Neutrophil (primary cell): Measurements from ENCODE around the gene BIN1.

Source experiments
- H3K27ac ChIP-seq: fragments of 200-600 bp; sonication (generic); 2 replicates; pipeline ENCODE4 v1.5.1; 2016; ENCODE audit warnings: mild to moderate bottlenecking, moderate library complexity
- H3K27me3 ChIP-seq: fragments of 200-600 bp; sonication (generic); 2 replicates; pipeline ENCODE4 v1.6.0; 2016; ENCODE audit warnings: mild to moderate bottlenecking
- H3K36me3 ChIP-seq: fragments of 200-600 bp; sonication (generic); 2 replicates; pipeline ENCODE4 v1.5.1; 2017
- H3K4me1 ChIP-seq, 2 experiments: fragments of 200-600 bp in 1 of 2; sonication (generic) in 1 of 2; 1 replicate in 1 of 2; 2 replicates in 1 of 2; pipeline versions ENCODE4 v1.5.1 to v1.6.1; 2013 to 2016; ENCODE audit warnings: low read depth in 1 of 2, low read length in 1 of 2, mild to moderate bottlenecking in 1 of 2, moderate library complexity in 1 of 2; ENCODE audit not compliant: control insufficient read depth in 1 of 2, insufficient read depth in 1 of 2
- H3K4me3 ChIP-seq, 2 experiments: fragments of 200-600 bp in 1 of 2; sonication (generic) in 1 of 2; 1 replicate in 1 of 2; 2 replicates in 1 of 2; pipeline ENCODE4 v1.5.1; 2013 to 2016; ENCODE audit warnings: low read depth in 1 of 2, low read length in 1 of 2, mild to moderate bottlenecking in 1 of 2, moderate library complexity in 1 of 2
- H3K9me3 ChIP-seq: fragments of 200-600 bp; sonication (generic); 2 replicates; pipeline ENCODE4 v1.5.1; 2016
- CTCF ChIP-seq: fragments of 200-600 bp; sonication (generic); IDR thresholded peaks from 2 replicates; pipeline ENCODE4 v1.5.1; 2016; ENCODE audit warnings: antibody characterized with exemption

BIN1 gene

DNA sequence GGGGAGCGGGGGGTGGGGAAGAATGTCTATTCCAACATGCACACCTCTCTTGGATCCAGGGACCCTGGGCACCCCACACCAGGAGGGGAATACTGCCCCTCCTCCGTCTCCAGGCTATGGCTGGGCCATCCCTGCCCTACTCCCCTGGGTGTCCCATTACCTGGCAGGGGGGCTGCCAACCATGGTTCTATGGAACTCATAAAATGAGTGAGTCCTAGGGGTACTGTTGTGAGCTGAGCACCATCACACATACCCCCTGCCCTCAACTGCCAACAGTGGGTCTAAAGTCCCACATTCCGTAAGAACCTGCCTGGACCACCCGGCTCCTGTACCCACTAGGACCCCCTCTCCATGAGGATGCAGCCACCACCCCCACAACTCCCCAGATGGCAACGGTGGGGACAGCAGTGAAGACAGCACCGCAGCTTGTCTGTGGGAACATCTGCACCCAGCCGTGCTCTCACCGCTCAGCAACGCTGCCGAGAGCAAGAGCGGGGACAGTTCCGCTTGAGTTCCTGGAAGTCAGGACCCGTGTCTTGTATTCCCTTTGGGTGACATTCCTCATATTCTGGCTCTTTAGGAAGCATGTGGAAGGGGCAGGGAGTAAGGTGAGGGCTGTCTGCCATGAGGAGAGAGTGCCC, 41.5 kb downstream of the BIN1 start:
- Histone ChIP-seq H3K27ac (no peak overlapping the region), H3K36me3 (no peaks in the 10 kb centered on the region), H3K27me3 (no peaks in the 10 kb centered on the region), H3K4me3 (no peak overlapping the region), H3K4me1 (peaks cover 0 to 6% of the 10 kb centered on the region in 2 experiments), H3K9me3 (no peaks in the 10 kb centered on the region)
- no peak for TF ChIP-seq CTCF

- no peak overlapping the region for H3K27ac ChIP-seq
These were observed 42.2 kb downstream of the BIN1 start for GRCh38 chr2:127064642-127065250.

GRCh38 chr2:127063701-127064590, 43.0 kb downstream of the BIN1 start:
- H3K27ac ChIP-seq = no peak overlapping the region
- no peak for TF ChIP-seq CTCF
- H3K4me3 ChIP-seq = no peak overlapping the region
- H3K4me1 ChIP-seq = peaks cover 0 to 6% of the 10 kb centered on the region in 2 experiments
- no peaks in the 10 kb centered on the region for H3K36me3 ChIP-seq
- H3K27me3 ChIP-seq = no peaks in the 10 kb centered on the region
- H3K9me3 ChIP-seq = no peaks in the 10 kb centered on the region

More at GRCh38 chr2:127064642-127065250, 42.2 kb downstream of the BIN1 start:
- H3K9me3 ChIP-seq = no peaks in the 10 kb centered on the region
- peaks cover 0 to 6% of the 10 kb centered on the region in 2 experiments for H3K4me1 ChIP-seq
- no peak for TF ChIP-seq CTCF
- no peaks in the 10 kb centered on the region for H3K36me3 ChIP-seq
- H3K27me3 ChIP-seq = no peaks in the 10 kb centered on the region
- no peak overlapping the region for H3K4me3 ChIP-seq

DNA sequence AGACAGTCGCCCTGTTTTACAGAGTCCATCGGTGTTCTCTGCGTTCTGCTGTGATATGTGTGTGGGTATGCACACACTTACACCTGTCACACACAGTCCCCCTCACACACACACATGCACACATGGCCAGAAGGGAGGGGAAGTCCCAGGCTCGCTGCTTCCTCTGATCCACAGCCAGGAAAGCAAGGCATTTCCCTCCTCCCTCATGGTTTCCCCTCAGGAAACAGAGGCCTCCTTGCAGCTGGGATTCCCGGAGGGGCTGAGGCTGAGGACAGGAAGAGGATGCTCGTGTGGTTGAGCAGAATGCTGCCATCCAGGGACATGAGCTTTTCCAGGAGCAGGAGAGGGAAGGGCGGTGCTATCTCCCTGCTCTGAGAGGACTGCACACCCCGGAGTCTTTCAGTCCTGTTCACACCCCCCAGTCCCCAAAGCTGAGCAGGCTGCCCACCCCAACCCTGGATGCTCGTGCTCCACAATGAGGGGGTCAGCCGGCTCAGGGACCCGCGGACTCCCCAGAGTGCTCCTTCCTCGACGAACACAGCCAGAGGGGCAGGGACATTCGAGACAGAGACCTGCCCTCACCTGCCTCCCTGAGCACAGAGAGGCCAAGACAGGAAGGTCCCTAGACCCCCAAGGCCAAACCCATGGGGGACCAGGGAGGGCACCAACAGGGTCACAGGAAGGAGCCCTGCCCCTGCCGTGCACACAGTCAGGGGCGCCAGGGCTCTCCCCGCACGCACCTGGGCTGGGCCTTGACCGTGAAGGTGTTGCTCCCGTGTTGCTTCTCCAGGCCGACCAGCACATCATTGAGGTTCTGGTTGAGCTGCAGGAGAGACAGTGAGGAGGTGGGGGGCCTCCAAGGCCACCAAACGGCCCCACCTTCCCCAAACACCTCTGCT, 45.3 kb downstream of the BIN1 start:
- Histone ChIP-seq H3K4me3 (no peak overlapping the region), H3K27ac (no peak overlapping the region), H3K4me1 (peaks cover 0 to 6% of the 10 kb centered on the region in 2 experiments), H3K9me3 (no peaks in the 10 kb centered on the region), H3K36me3 (no peaks in the 10 kb centered on the region), H3K27me3 (no peaks in the 10 kb centered on the region)
- TF ChIP-seq CTCF = no peak
